HL-60 (cell line): ENCODE data around the gene STMN1.

Experiments
- DNase-seq, 2 experiments: peaks; one replicate each; pipeline ENCODE4 v3.0.0-alpha.2; 2010 to 2020; ENCODE audit warnings: low read depth in 1 of 2, low spot score in 1 of 2
- H3K27ac ChIP-seq: fragments of 250-450 bp; sonication (Bioruptor Pico); replicated peaks from 2 replicates; pipeline ENCODE4 v1.5.1; 2020; ENCODE audit warnings: mild to moderate bottlenecking, moderate library complexity
- H3K27me3 ChIP-seq: fragments of 250-450 bp; sonication (Bioruptor Pico); 2 replicates; pipeline ENCODE4 v1.5.1; 2021; ENCODE audit warnings: mild to moderate bottlenecking, moderate library complexity; ENCODE audit not compliant: insufficient read depth, poor library complexity, severe bottlenecking
- H3K4me3 ChIP-seq: replicated peaks from 2 replicates; pipeline ENCODE4 v1.5.1; 2011; ENCODE audit warnings: mild to moderate bottlenecking, control low read depth, low read length; ENCODE audit not compliant: insufficient read depth
- CTCF ChIP-seq: IDR thresholded peaks from one replicate; pipeline ENCODE4 v1.5.1; 2011; ENCODE audit warnings: low read length, control low read depth, inconsistent platforms; ENCODE audit not compliant: insufficient read depth
- GABPA ChIP-seq: IDR thresholded peaks from 2 replicates; pipeline ENCODE4 v1.6.1; 2012; ENCODE audit warnings: low read depth
- POLR2AphosphoS5 ChIP-seq: IDR thresholded peaks from 2 replicates; pipeline ENCODE4 v1.6.1; 2012; ENCODE audit warnings: low read depth
- REST ChIP-seq: IDR thresholded peaks from 2 replicates; pipeline ENCODE4 v1.6.1; 2012; ENCODE audit warnings: low read depth; ENCODE audit not compliant: insufficient replicate concordance
- SPI1 ChIP-seq: IDR thresholded peaks from 2 replicates; pipeline ENCODE4 v1.6.1; 2012; ENCODE audit warnings: low read depth, mild to moderate bottlenecking, borderline replicate concordance

The STMN1 gene

GRCh38 chr1:25885602-25886001 lies 20.6 kb downstream of the STMN1 start:
- H3K4me3 ChIP-seq: no peak overlapping the region
- TF ChIP-seq GABPA: no peak
- no peak for TF ChIP-seq POLR2AphosphoS5
- no peak for TF ChIP-seq REST
- no peak for TF ChIP-seq SPI1
- no peak for TF ChIP-seq CTCF
- DNase-seq: no peak
- H3K27ac ChIP-seq: no peak overlapping the region
- H3K27me3 ChIP-seq: no peaks in the 10 kb centered on the region

- no peak overlapping the region for H3K27ac ChIP-seq
- TF ChIP-seq GABPA: no peak
- TF ChIP-seq REST: no peak
- no peak for TF ChIP-seq POLR2AphosphoS5
- TF ChIP-seq SPI1: no peak
- TF ChIP-seq CTCF: no peak
- H3K27me3 ChIP-seq: no peaks in the 10 kb centered on the region
- H3K4me3 ChIP-seq: no peak overlapping the region
- no peak for DNase-seq
Measured at GRCh38 chr1:25881266-25881665, 25.0 kb downstream of the STMN1 start.

GRCh38 chr1:25880518-25880917 lies 25.7 kb downstream of the STMN1 start:
- TF ChIP-seq GABPA (no peak), REST (no peak), SPI1 (no peak), POLR2AphosphoS5 (no peak), CTCF (no peak)
- no peak overlapping the region for H3K27ac ChIP-seq

More at GRCh38 chr1:25880518-25880917, 25.7 kb downstream of the STMN1 start:
- Histone ChIP-seq H3K4me3 (no peak overlapping the region), H3K27me3 (no peaks in the 10 kb centered on the region)
- DNase-seq: no peak
